HG03354 (cell line): Measurements from ENCODE around the gene SRSF5.
"Not testable (repeated sequence)": the region's sequence is repeated elsewhere in the genome, so short reads cannot be mapped to it uniquely, and the experiment has no call there.

Source experiments
- ATAC-seq: cut with Tn5 transposase; IDR thresholded peaks from one replicate; pipeline ENCODE4 v1.9.1; 2021; ENCODE audit warnings: mild to moderate bottlenecking; ENCODE audit not compliant: unreplicated experiment, poor library complexity, severe bottlenecking

The SRSF5 gene

GRCh38 chr14:69798339-69798735, 31.4 kb downstream of the SRSF5 start:
- no peak for ATAC-seq

- ATAC-seq, result no peak
Measured at GRCh38 chr14:69803753-69804152, 36.8 kb downstream of the SRSF5 start.

GRCh38 chr14:69804902-69805301, 38.0 kb downstream of the SRSF5 start:
- no peak for ATAC-seq

GRCh38 chr14:69807192-69807591, 40.2 kb downstream of the SRSF5 start:
- no peak for ATAC-seq

GRCh38 chr14:69808919-69809808, 42.2 kb downstream of the SRSF5 start:
- no peak for ATAC-seq

GRCh38 chr14:69811227-69811867, 44.4 kb downstream of the SRSF5 start:
- ATAC-seq, result no peak

- no peak for ATAC-seq
Measured at GRCh38 chr14:69811868-69812252, 44.9 kb downstream of the SRSF5 start.

- ATAC-seq, result no peak
Measured at GRCh38 chr14:69812711-69813110, 45.8 kb downstream of the SRSF5 start.

- ATAC-seq, result not testable (repeated sequence)
Measured at GRCh38 chr14:69813346-69813745, 46.4 kb downstream of the SRSF5 start.

- ATAC-seq, result no peak
Measured at GRCh38 chr14:69814397-69814796, 47.5 kb downstream of the SRSF5 start.

GRCh38 chr14:69815556-69815955, 48.6 kb downstream of the SRSF5 start:
- ATAC-seq, result no peak

GRCh38 chr14:69816216-69816615, 49.3 kb downstream of the SRSF5 start:
- no peak for ATAC-seq

- ATAC-seq, result no peak
Measured at GRCh38 chr14:69818758-69819191, 51.8 kb downstream of the SRSF5 start.

GRCh38 chr14:69819607-69820006, 52.7 kb downstream of the SRSF5 start:
- ATAC-seq, result no peak

GRCh38 chr14:69820991-69821390, 54.0 kb downstream of the SRSF5 start:
- no peak for ATAC-seq
